PC-3 (cell line): ENCODE measurements around the gene AACS.

Experiments
- EZH2 ChIP-seq: fragments of 300-600 bp; sonication (generic); IDR thresholded peaks from one replicate; pipeline ENCODE4 v1.6.1; 2017; ENCODE audit warnings: antibody characterized with exemption, mild to moderate bottlenecking, low read length; ENCODE audit not compliant: unreplicated experiment
- EZH2phosphoT487 ChIP-seq: fragments of 300-600 bp; sonication (generic); IDR thresholded peaks from 2 replicates; pipeline ENCODE4 v1.6.1; 2018; ENCODE audit warnings: mild to moderate bottlenecking, antibody characterized with exemption, low read length, borderline replicate concordance
- TF ChIP-seq, protein P1 (sequence below): fragments of 300-600 bp; sonication (generic); conservative IDR thresholded peaks from 2 replicates; pipeline ENCODE4 v1.5.1; 2017; ENCODE audit warnings: antibody characterized with exemption, low read depth, mild to moderate bottlenecking, low read length

DNA sequence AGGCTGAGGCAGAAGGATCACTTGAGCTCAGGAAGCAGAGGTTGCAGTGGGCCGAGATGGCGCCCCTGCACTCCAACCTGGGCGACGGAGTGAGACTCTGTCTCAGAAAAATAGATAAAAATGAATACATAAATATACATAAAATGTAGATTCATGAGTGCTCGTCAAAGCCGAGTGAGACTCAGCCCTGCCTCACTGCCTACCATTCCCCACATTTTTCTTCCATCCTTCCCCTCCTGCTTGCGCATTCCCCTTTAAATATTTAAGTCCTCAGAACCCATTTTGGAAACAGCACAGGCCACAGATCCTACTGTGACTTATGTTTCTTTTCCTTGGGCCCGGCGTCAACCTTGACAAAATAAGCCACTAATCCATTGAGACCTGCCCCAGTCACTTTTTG lies 31.9 kb upstream of the AACS start:
- TF ChIP-seq EZH2 (no peak), EZH2phosphoT487 (no peak)
- TF ChIP-seq, protein P1, sequence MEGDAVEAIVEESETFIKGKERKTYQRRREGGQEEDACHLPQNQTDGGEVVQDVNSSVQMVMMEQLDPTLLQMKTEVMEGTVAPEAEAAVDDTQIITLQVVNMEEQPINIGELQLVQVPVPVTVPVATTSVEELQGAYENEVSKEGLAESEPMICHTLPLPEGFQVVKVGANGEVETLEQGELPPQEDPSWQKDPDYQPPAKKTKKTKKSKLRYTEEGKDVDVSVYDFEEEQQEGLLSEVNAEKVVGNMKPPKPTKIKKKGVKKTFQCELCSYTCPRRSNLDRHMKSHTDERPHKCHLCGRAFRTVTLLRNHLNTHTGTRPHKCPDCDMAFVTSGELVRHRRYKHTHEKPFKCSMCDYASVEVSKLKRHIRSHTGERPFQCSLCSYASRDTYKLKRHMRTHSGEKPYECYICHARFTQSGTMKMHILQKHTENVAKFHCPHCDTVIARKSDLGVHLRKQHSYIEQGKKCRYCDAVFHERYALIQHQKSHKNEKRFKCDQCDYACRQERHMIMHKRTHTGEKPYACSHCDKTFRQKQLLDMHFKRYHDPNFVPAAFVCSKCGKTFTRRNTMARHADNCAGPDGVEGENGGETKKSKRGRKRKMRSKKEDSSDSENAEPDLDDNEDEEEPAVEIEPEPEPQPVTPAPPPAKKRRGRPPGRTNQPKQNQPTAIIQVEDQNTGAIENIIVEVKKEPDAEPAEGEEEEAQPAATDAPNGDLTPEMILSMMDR: no peak
